Stimulated activated memory B cell treated with anti-CD40 and anti-IgM and Interleukin-4, amounts not matched to agents 10 μg/mL and 1 μg/mL and 100 μg/mL, for 72 hours (primary cell): ENCODE measurements around the gene FAM174B.

Source experiments
- ATAC-seq: fragments of 150-1000 bp; cut with Tn5 transposase; 2 replicates; pipeline ENCODE4 v1.10.0; 2021
- H3K27ac Mint-ChIP-seq: one replicate; pipeline ENCODE4 v1.8.0; 2022; ENCODE audit warnings: mild to moderate bottlenecking, mixed read lengths
- H3K27me3 Mint-ChIP-seq: one replicate; pipeline ENCODE4 v1.8.0; 2022; ENCODE audit warnings: mixed read lengths
- H3K36me3 Mint-ChIP-seq: one replicate; pipeline ENCODE4 v1.8.0; 2022; ENCODE audit warnings: mixed read lengths
- H3K4me1 Mint-ChIP-seq: one replicate; pipeline ENCODE4 v1.8.0; 2022; ENCODE audit warnings: mixed read lengths
- H3K4me3 Mint-ChIP-seq: one replicate; pipeline ENCODE4 v1.8.0; 2022; ENCODE audit warnings: mild to moderate bottlenecking, moderate library complexity, mixed read lengths
- H3K9me3 Mint-ChIP-seq: one replicate; pipeline ENCODE4 v1.8.0; 2022; ENCODE audit warnings: mixed read lengths

FAM174B gene

DNA sequence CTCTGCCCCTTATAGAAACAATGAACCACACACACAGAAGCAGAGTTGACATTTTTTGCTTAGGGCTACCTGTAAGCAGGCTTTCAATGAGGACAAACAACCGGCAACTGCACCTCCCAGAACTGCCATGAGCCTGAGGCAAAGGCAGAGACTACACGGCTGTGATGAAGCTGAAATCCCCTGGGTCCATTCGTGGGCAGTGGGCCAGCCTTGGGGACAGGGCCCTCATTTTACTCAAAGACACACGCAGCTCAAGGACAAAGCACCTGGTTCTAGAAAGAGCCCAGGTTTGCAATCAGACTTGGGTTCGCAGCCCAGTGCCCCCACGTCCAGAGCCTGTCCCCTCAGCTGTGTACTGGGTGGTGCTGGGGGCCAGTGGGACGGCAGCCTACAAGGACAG lies 17.9 kb downstream of the FAM174B start:
- ATAC-seq = no peak
- H3K27me3 Mint-ChIP-seq = peaks cover 31% of the 10 kb centered on the region
- no peak overlapping the region for H3K4me3 Mint-ChIP-seq
- H3K36me3 Mint-ChIP-seq = no peaks in the 10 kb centered on the region
- H3K27ac Mint-ChIP-seq = no peak overlapping the region
- H3K4me1 Mint-ChIP-seq = no peaks in the 10 kb centered on the region
- peaks cover 11% of the 10 kb centered on the region for H3K9me3 Mint-ChIP-seq

DNA sequence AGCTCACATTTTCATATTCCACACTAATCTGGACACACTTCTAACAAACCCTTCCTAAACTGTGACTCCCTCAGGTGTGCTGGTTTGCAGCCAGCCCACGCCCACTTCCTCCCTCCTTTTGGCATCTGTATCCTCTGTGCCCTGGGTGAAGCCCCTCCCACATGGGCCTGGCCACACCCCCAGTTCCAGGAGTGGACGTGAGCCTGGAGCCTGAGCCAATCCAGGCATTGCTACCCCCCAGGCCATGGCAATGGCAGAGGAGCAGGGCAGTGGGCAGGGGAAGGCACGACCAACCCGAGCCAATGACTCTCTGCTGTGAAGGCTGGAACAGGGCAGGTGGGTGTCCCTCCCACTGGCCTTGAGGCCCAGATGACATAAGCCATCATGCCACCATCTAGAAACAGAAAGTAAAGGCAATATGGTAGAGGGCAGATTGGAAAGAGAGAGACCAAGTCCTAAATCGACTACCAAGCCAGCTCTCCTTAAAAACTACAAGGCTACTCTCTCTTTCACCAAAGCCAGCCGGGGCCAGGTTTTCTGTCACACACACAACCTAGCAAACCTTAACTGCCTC lies 18.6 kb downstream of the FAM174B start:
- ATAC-seq = no peak

DNA sequence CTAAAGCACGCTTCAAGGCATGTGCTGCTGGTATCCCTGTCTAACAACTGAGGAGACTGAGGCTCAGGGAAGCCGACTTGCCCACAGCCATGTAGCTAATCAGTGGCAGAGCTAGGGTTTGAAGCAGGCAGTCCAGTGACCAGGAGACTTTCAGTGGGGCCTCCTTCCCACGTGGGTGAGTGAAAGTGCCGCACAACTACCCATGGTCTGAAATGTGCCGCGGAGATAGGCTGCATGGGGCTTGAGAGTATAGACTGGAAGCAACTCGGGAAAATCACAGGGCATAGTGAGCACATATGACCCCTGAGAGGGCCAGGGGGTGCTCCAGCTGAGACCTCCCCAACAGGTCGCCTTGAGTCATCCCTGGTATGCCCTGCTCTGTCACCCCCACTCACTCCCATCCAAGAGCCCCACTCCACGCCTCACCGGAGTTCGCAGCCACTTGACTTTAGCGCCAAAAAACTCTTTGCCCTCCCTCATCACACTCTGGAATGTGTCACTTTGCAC lies 19.1 kb downstream of the FAM174B start:
- H3K9me3 Mint-ChIP-seq = peaks cover 6% of the 10 kb centered on the region
- no peak overlapping the region for H3K4me3 Mint-ChIP-seq
- H3K36me3 Mint-ChIP-seq = no peaks in the 10 kb centered on the region
- peaks cover 31% of the 10 kb centered on the region for H3K27me3 Mint-ChIP-seq
- no peak for ATAC-seq
- no peaks in the 10 kb centered on the region for H3K4me1 Mint-ChIP-seq
- H3K27ac Mint-ChIP-seq = no peak overlapping the region

More for the DNA sequence above, 18.6 kb downstream of the FAM174B start:
- Mint-ChIP-seq H3K27ac (no peak overlapping the region), H3K4me1 (no peaks in the 10 kb centered on the region), H3K9me3 (peaks cover 8% of the 10 kb centered on the region), H3K36me3 (no peaks in the 10 kb centered on the region), H3K27me3 (peaks cover 31% of the 10 kb centered on the region), H3K4me3 (no peak overlapping the region)

DNA sequence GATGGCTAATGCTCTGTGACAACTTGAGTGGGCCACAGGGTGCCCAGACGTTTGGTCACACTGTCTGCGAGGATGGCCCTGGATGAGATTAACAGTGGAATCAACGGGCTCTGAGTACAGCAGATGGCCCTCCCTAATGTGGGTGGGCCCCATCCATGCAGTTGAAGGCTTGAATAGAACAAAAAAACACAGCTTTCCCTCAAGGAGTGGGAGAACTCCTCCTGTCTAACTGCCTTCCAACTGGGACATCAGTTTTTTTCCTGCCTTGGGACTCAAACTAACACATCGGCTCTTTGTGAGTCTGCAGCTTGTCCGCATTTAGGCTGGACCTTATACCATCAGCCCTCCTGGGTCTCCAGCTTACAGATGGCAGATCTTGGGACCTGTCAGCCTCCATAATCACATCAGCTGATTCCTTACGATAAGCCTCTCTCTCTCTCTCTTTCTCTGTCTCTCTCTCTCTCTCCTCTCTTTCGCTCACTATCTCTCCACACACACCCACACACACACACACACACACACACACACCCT lies 20.8 kb downstream of the FAM174B start:
- Mint-ChIP-seq H3K27me3 (peaks cover 31% of the 10 kb centered on the region), H3K27ac (no peak overlapping the region), H3K9me3 (peaks cover 3% of the 10 kb centered on the region), H3K4me1 (no peaks in the 10 kb centered on the region), H3K36me3 (no peaks in the 10 kb centered on the region), H3K4me3 (no peak overlapping the region)
- no peak for ATAC-seq

DNA sequence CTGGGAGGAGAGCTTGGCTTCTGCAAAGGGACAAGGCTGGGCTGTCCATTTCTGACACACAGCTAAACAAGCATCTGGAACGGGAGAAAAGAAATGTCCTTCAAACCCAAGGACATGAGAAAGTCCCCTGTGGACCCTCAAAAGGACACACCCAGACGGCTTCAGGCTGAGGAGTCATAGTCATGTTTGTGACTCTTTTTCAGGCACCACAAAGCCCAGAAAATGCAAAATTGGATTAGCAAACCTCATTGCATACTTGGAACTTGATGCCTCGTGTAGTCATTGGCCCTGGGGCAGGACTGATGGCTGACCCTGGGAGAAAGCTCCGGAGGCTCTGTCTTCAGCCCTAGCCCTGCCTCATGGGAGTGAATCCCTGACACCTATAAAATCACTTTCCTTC lies 21.5 kb downstream of the FAM174B start:
- H3K4me3 Mint-ChIP-seq = no peak overlapping the region
- no peaks in the 10 kb centered on the region for H3K9me3 Mint-ChIP-seq
- H3K4me1 Mint-ChIP-seq = no peaks in the 10 kb centered on the region
- no peaks in the 10 kb centered on the region for H3K36me3 Mint-ChIP-seq
- ATAC-seq = no peak
- peaks cover 31% of the 10 kb centered on the region for H3K27me3 Mint-ChIP-seq
- H3K27ac Mint-ChIP-seq = no peak overlapping the region

DNA sequence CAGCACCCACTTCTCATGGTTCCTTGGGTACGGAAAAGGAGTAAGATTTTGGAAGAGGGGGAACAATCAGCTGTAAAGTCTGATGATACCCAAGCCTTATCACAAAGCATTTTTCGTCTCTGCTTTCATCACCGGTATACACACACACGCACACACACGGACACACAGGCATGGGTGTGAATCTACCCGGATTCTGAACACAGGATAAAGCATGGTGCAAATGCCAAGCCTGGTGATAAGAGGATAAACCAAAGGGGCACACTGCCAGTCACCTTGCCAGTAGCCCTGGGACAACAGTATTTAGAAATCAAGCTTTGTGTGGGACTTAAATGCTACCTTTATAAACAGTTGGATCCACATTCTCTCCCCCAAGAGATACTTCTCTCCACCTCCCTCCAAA lies 22.2 kb downstream of the FAM174B start:
- ATAC-seq = no peak
- H3K4me1 Mint-ChIP-seq = no peaks in the 10 kb centered on the region
- no peak overlapping the region for H3K27ac Mint-ChIP-seq
- H3K27me3 Mint-ChIP-seq = peaks cover 25% of the 10 kb centered on the region
- no peaks in the 10 kb centered on the region for H3K36me3 Mint-ChIP-seq
- no peaks in the 10 kb centered on the region for H3K9me3 Mint-ChIP-seq
- no peak overlapping the region for H3K4me3 Mint-ChIP-seq

DNA sequence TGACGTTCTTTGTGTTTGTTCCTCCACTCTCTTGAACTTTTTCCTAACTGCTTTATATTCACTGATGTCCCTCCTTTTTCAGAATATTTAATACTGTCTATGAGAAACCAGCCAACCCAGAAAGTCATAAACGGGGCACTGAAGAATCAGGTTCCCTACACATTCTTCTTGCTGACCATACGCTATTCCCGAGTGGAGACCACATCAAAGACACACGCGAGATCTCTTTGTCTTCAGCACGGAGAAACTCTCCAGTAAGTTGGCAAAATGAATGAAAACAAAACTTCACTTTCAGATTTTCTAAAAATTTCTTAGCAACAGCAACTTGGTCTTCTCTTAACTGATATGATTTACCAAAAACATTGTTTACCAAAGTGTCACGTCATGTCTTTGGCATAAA lies 22.6 kb downstream of the FAM174B start:
- Mint-ChIP-seq H3K9me3 (no peaks in the 10 kb centered on the region), H3K4me1 (no peaks in the 10 kb centered on the region), H3K4me3 (no peak overlapping the region), H3K36me3 (no peaks in the 10 kb centered on the region), H3K27ac (no peak overlapping the region), H3K27me3 (peaks cover 22% of the 10 kb centered on the region)
- ATAC-seq = no peak

DNA sequence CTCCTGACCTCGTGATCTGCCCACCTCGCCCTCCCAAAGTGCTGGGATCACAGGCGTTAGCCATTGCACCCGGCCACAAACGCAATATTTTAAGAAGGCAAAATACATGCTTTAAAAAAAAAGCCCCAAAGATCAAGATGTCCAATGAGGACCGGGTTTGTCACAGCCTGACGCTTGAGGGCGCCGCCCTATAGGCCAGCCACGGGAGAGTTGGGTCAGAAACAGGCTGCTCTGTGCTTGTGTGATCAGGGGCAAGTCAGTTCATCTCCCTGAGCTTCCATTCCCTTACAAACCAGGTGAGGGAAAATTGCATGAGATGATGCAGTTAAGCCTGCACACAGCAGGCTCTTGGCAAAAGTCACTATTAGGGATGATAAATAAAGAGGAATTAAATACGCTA lies 23.9 kb downstream of the FAM174B start:
- Mint-ChIP-seq H3K27me3 (peaks cover 17% of the 10 kb centered on the region), H3K4me1 (no peaks in the 10 kb centered on the region), H3K27ac (no peak overlapping the region), H3K9me3 (no peaks in the 10 kb centered on the region), H3K36me3 (no peaks in the 10 kb centered on the region), H3K4me3 (no peak overlapping the region)
- ATAC-seq = no peak

DNA sequence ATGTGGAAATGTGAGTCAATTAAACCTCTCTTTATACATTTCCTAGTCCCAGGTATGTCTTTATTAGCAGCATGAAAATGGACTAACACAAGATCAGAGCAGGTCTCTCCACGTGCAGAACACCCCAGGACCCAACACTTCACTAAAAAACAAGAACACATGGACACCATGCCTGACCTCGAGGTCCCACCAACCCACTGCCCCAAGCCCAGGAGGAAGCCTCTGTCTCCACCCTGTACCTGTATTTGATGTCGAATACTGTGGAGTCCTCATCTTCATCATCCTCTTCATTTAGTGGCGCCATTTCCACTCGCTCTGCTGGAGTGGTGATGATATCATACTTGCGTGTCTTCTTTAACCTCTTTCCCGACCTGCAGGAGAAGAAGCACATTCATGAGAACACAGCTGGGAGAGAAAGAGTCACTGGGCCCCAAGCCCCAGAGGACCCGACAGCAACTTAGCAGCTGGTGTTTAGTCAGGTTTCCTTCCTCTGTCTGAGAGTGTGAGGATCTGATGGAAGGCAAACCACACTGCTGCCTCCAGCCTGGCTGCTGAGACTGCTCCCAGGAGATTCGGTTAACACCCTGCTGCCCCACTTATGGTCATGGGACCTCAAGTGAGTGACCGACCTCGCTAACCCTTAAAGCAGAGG lies 25.5 kb downstream of the FAM174B start:
- peaks cover 6% of the 10 kb centered on the region for H3K27me3 Mint-ChIP-seq

DNA sequence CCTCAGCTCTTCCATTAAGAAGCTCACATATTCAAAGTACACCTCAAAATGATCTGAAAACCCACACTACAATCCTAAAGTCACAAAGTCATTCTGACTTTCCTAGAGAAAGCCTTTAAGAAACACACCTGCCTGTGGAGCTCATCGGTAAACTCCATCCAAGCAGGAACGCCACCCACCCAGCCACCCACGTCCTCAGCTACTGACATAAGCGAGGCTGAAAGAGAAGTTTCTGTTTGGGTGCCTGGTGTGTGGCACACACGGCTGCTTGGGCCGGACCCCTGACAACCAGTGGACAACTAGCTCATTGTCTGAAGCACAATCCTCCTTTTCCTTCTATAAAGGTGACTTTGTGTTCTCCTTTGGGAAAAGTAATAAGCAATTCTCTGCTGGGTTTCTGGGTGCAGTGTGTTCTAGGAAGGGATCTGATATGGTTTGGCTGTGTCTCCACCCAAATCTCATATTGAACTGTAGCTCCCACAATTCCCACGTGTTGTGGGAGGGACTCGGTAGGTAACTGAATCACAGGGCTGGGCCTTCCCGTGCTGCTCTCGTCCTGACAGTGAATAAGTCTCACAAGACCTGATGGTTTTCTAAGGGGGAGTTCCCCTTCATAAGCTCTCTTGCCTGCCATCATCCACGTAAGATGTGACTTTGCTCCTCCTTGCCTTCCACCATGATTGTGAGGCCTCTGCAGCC lies 26.1 kb downstream of the FAM174B start:
- Mint-ChIP-seq H3K4me1 (no peaks in the 10 kb centered on the region), H3K9me3 (no peaks in the 10 kb centered on the region), H3K27me3 (no peaks in the 10 kb centered on the region), H3K36me3 (no peaks in the 10 kb centered on the region), H3K4me3 (no peak overlapping the region), H3K27ac (no peak overlapping the region)
- ATAC-seq = no peak

More for the DNA sequence above, 25.5 kb downstream of the FAM174B start:
- no peaks in the 10 kb centered on the region for H3K4me1 Mint-ChIP-seq
- ATAC-seq = no peak
- no peaks in the 10 kb centered on the region for H3K9me3 Mint-ChIP-seq
- H3K4me3 Mint-ChIP-seq = no peak overlapping the region
- no peaks in the 10 kb centered on the region for H3K36me3 Mint-ChIP-seq
- H3K27ac Mint-ChIP-seq = no peak overlapping the region

DNA sequence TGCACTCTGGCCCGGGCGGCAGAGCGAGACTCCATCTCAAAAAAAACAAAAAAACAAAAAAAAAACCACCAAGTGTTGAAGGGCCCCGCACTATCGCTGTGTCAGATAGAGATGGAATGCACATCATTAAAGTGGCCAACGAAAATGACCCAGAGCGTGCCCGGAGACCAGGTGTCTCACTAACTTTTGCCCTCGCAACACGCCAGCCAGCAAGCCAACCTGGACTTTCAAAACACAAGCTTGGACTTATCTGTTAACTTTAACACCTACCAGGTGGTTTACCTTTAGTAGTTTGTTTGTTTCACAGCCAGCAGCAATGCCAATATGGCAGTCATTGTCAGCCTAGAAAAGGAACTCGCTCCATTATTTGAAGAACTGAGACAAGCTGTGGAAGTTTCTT lies 28.6 kb downstream of the FAM174B start:
- no peak overlapping the region for H3K27ac Mint-ChIP-seq
- H3K4me3 Mint-ChIP-seq = no peak overlapping the region
- H3K9me3 Mint-ChIP-seq = no peaks in the 10 kb centered on the region
- H3K4me1 Mint-ChIP-seq = no peaks in the 10 kb centered on the region
- H3K27me3 Mint-ChIP-seq = peaks cover 11% of the 10 kb centered on the region
- no peak for ATAC-seq
- no peaks in the 10 kb centered on the region for H3K36me3 Mint-ChIP-seq

DNA sequence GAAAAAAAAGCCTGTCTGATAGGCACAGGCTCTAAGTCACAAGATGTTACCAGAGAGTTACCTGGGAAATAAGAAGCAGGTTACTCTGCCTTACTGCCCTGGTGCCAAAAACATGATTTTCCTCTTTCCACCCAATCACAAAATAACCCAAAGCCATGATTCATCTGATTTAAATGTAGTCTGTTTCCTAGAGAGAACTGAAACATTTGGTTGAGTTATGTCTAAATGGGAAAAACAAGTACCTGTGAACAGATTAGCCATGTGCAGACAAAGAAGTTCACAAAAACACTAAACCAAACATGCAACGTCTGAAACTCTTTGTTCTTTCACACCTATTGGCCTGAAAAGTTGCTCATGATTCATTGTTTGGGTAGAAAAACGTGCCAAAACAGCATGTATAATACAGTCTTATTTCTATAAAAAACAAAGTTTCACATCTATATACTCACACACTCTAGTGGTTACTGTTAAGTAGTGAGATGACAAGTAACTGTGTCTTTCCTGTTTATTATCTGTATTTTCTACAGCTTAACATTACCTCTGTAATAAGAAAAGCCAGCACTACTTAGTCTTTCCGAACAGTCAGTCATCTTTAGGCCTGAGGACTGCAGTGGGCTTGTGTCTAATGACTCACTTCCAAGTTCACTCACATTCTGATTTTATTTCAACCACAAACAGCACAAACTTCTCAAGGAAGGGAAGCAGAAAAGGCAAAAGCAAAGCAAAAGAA lies 30.2 kb downstream of the FAM174B start:
- H3K4me3 Mint-ChIP-seq = no peak overlapping the region
- no peaks in the 10 kb centered on the region for H3K4me1 Mint-ChIP-seq
- peaks cover 14% of the 10 kb centered on the region for H3K27me3 Mint-ChIP-seq
- ATAC-seq = peak; percentile 53
- no peaks in the 10 kb centered on the region for H3K9me3 Mint-ChIP-seq
- no peaks in the 10 kb centered on the region for H3K36me3 Mint-ChIP-seq
- H3K27ac Mint-ChIP-seq = peak overlapping the region; percentile 57

DNA sequence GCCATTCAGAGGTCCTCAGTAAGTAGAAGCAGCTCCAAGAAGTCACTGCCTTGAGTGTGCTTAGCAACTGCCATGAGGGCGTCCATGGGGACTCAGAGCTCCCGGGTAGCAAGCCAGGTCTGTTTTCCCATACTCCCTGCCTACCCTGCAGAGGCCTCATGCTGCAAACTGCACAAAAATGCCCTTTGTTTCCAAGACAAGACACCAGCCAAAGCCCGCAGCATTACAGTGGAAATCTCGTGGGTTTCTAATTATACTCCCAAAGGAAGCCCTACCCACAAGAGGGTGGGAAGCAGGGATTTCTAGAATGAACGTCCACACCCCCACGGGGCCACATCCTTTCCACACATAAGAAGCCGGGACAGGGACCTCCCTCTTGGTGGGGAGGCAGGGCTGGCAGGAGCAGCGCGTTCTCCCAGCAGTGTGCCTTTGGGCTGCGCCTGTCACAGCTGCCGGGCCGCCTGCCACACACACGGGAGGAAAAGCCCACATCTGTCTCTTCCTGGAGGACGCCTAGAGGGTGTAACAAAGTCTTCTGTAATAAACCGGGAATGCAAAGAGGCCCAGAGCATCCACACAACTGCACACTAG lies 31.1 kb downstream of the FAM174B start:
- ATAC-seq = no peak
- Mint-ChIP-seq H3K27ac (peak overlapping the region; percentile 57), H3K9me3 (no peaks in the 10 kb centered on the region), H3K27me3 (peaks cover 14% of the 10 kb centered on the region), H3K4me1 (no peaks in the 10 kb centered on the region), H3K4me3 (no peak overlapping the region), H3K36me3 (no peaks in the 10 kb centered on the region)

DNA sequence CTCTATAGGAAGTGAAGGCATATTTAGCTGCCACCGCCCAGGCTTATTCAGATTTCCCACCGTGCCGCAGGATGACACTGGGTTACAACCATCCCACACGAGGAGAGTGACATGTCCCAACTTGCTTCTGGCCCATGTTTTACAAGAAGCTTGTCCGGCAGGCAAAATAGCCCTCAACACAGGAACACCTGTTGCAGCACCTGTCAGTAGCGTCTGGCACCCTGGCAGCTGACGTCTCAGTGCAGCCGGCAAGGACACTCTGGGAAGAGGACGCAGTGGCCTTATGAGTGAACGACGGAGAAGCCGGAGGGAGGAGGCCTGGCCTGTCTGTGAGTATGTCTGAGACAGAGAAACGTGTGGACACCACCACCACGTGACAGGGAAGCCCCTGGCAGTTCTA lies 32.1 kb downstream of the FAM174B start:
- ATAC-seq = no peak
- Mint-ChIP-seq H3K27me3 (peaks cover 14% of the 10 kb centered on the region), H3K27ac (no peak overlapping the region)

More for the DNA sequence above, 32.1 kb downstream of the FAM174B start:
- Mint-ChIP-seq H3K4me3 (no peak overlapping the region), H3K4me1 (no peaks in the 10 kb centered on the region), H3K36me3 (no peaks in the 10 kb centered on the region), H3K9me3 (no peaks in the 10 kb centered on the region)
